ENCODE results near the gene RPS6KC1.

RPS6KC1 gene

GRCh38 chr1:213162338-213162737, 111.3 kb downstream of the RPS6KC1 start:
- Histone ChIP-seq H3K4me3 (ENCODE audit: low read depth, low read length) (no peak overlapping the region), H3K14ac (ENCODE audit: low read length) (no peak overlapping the region), H2AK5ac (ENCODE audit: low read length) (no peak overlapping the region), H4K8ac (ENCODE audit: low read depth, low read length) (no peak overlapping the region), H3K4ac (ENCODE audit: low read depth, low read length) (no peak overlapping the region), H3K9ac (ENCODE audit: low read length) (no peak overlapping the region), H3K9me3 (ENCODE audit: insufficient read depth, low read depth, low read length) (no peaks in the 10 kb centered on the region), H3K4me2 (ENCODE audit: low read length) (no peak overlapping the region), H4K91ac (ENCODE audit: low read depth, low read length) (no peak overlapping the region), H3K27me3 (ENCODE audit: insufficient read depth, low read length) (no peaks in the 10 kb centered on the region), H2AFZ (ENCODE audit: insufficient read depth, low read length, poor library complexity) (no peak overlapping the region), H2BK5ac (ENCODE audit: low read depth, low read length, poor library complexity) (no peak overlapping the region), H2BK120ac (ENCODE audit: insufficient read depth, low read length, poor library complexity) (no peak overlapping the region), H3K36me3 (ENCODE audit: control insufficient read depth in 1 of 2, insufficient read depth in 2 of 2, low read length in 2 of 2) (no peaks in the 10 kb centered on the region), H3K27ac (ENCODE audit: low read depth, low read length) (no peak overlapping the region), H4K12ac (ENCODE audit: low read depth, low read length) (no peak overlapping the region), H3K79me1 (ENCODE audit: low read length) (no peaks in the 10 kb centered on the region), H3K23ac (ENCODE audit: low read length) (no peak overlapping the region), H3K18ac (ENCODE audit: low read length) (no peak overlapping the region), H3K4me1 (ENCODE audit: control insufficient read depth in 1 of 2, insufficient read depth in 2 of 2, low read length in 2 of 2) (no peaks in the 10 kb centered on the region), H2BK12ac (ENCODE audit: low read length) (no peak overlapping the region), H3K79me2 (ENCODE audit: control insufficient read depth, insufficient read depth, low read length, poor library complexity) (no peaks in the 10 kb centered on the region)
- WGBS (ENCODE audit: extremely low coverage, insufficient coverage, insufficient read length) = no CpG with 5 or more reads among the region's 2 CpGs
- DNase-seq = no peak

GRCh38 chr1:213162862-213163261, 111.8 kb downstream of the RPS6KC1 start:
- Histone ChIP-seq H3K36me3 (ENCODE audit: control insufficient read depth in 1 of 2, insufficient read depth in 2 of 2, low read length in 2 of 2) (no peaks in the 10 kb centered on the region), H2AFZ (ENCODE audit: insufficient read depth, low read length, poor library complexity) (no peak overlapping the region), H3K4me2 (ENCODE audit: low read length) (no peak overlapping the region), H3K79me2 (ENCODE audit: control insufficient read depth, insufficient read depth, low read length, poor library complexity) (no peaks in the 10 kb centered on the region), H3K4me1 (ENCODE audit: control insufficient read depth in 1 of 2, insufficient read depth in 2 of 2, low read length in 2 of 2) (no peaks in the 10 kb centered on the region), H3K9ac (ENCODE audit: low read length) (no peak overlapping the region), H2BK120ac (ENCODE audit: insufficient read depth, low read length, poor library complexity) (no peak overlapping the region), H3K14ac (ENCODE audit: low read length) (no peak overlapping the region), H3K79me1 (ENCODE audit: low read length) (no peaks in the 10 kb centered on the region), H4K8ac (ENCODE audit: low read depth, low read length) (no peak overlapping the region), H3K27ac (ENCODE audit: low read depth, low read length) (no peak overlapping the region), H3K27me3 (ENCODE audit: insufficient read depth, low read length) (no peaks in the 10 kb centered on the region), H3K4ac (ENCODE audit: low read depth, low read length) (no peak overlapping the region), H4K12ac (ENCODE audit: low read depth, low read length) (no peak overlapping the region), H2BK5ac (ENCODE audit: low read depth, low read length, poor library complexity) (no peak overlapping the region), H4K91ac (ENCODE audit: low read depth, low read length) (no peak overlapping the region), H2BK12ac (ENCODE audit: low read length) (no peak overlapping the region), H3K18ac (ENCODE audit: low read length) (no peak overlapping the region), H3K9me3 (ENCODE audit: insufficient read depth, low read depth, low read length) (no peaks in the 10 kb centered on the region), H3K23ac (ENCODE audit: low read length) (no peak overlapping the region), H3K4me3 (ENCODE audit: low read depth, low read length) (no peak overlapping the region), H2AK5ac (ENCODE audit: low read length) (no peak overlapping the region)
- WGBS (ENCODE audit: extremely low coverage, insufficient coverage, insufficient read length) = no CpG with 5 or more reads among the region's 1 CpG
- DNase-seq = no peak

- Histone ChIP-seq H3K14ac (ENCODE audit: low read length) (no peak overlapping the region), H3K4me2 (ENCODE audit: low read length) (no peak overlapping the region), H2BK5ac (ENCODE audit: low read depth, low read length, poor library complexity) (no peak overlapping the region), H2AFZ (ENCODE audit: insufficient read depth, low read length, poor library complexity) (no peak overlapping the region), H3K9me3 (ENCODE audit: insufficient read depth, low read depth, low read length) (no peaks in the 10 kb centered on the region), H4K12ac (ENCODE audit: low read depth, low read length) (no peak overlapping the region), H4K8ac (ENCODE audit: low read depth, low read length) (no peak overlapping the region), H2BK120ac (ENCODE audit: insufficient read depth, low read length, poor library complexity) (no peak overlapping the region), H3K4ac (ENCODE audit: low read depth, low read length) (no peak overlapping the region), H3K9ac (ENCODE audit: low read length) (no peak overlapping the region), H2BK12ac (ENCODE audit: low read length) (no peak overlapping the region), H3K27me3 (ENCODE audit: insufficient read depth, low read length) (no peaks in the 10 kb centered on the region), H3K79me2 (ENCODE audit: control insufficient read depth, insufficient read depth, low read length, poor library complexity) (no peaks in the 10 kb centered on the region), H3K4me3 (ENCODE audit: low read depth, low read length) (no peak overlapping the region), H4K91ac (ENCODE audit: low read depth, low read length) (no peak overlapping the region), H3K4me1 (ENCODE audit: control insufficient read depth in 1 of 2, insufficient read depth in 2 of 2, low read length in 2 of 2) (no peaks in the 10 kb centered on the region), H3K18ac (ENCODE audit: low read length) (no peak overlapping the region), H3K23ac (ENCODE audit: low read length) (no peak overlapping the region), H3K36me3 (ENCODE audit: control insufficient read depth in 1 of 2, insufficient read depth in 2 of 2, low read length in 2 of 2) (no peaks in the 10 kb centered on the region), H3K27ac (ENCODE audit: low read depth, low read length) (no peak overlapping the region), H3K79me1 (ENCODE audit: low read length) (no peaks in the 10 kb centered on the region), H2AK5ac (ENCODE audit: low read length) (no peak overlapping the region)
- WGBS (ENCODE audit: extremely low coverage, insufficient coverage, insufficient read length) = no CpG with 5 or more reads among the region's 3 CpGs
- DNase-seq = no peak
Observed at GRCh38 chr1:213163278-213163711, 112.3 kb downstream of the RPS6KC1 start.

GRCh38 chr1:213164561-213164960, 113.5 kb downstream of the RPS6KC1 start:
- Histone ChIP-seq H4K8ac (ENCODE audit: low read depth, low read length) (no peak overlapping the region), H3K9ac (ENCODE audit: low read length) (no peak overlapping the region), H2BK12ac (ENCODE audit: low read length) (no peak overlapping the region), H3K79me2 (ENCODE audit: control insufficient read depth, insufficient read depth, low read length, poor library complexity) (no peaks in the 10 kb centered on the region), H2AK5ac (ENCODE audit: low read length) (no peak overlapping the region), H3K4me2 (ENCODE audit: low read length) (no peak overlapping the region), H3K4me3 (ENCODE audit: low read depth, low read length) (no peak overlapping the region), H3K18ac (ENCODE audit: low read length) (no peak overlapping the region), H2BK5ac (ENCODE audit: low read depth, low read length, poor library complexity) (no peak overlapping the region), H3K4me1 (ENCODE audit: control insufficient read depth in 1 of 2, insufficient read depth in 2 of 2, low read length in 2 of 2) (no peaks in the 10 kb centered on the region), H2AFZ (ENCODE audit: insufficient read depth, low read length, poor library complexity) (no peak overlapping the region), H4K91ac (ENCODE audit: low read depth, low read length) (no peak overlapping the region), H3K36me3 (ENCODE audit: control insufficient read depth in 1 of 2, insufficient read depth in 2 of 2, low read length in 2 of 2) (no peaks in the 10 kb centered on the region), H3K23ac (ENCODE audit: low read length) (no peak overlapping the region), H3K4ac (ENCODE audit: low read depth, low read length) (no peak overlapping the region), H3K27ac (ENCODE audit: low read depth, low read length) (no peak overlapping the region), H3K79me1 (ENCODE audit: low read length) (no peaks in the 10 kb centered on the region), H3K14ac (ENCODE audit: low read length) (no peak overlapping the region), H3K9me3 (ENCODE audit: insufficient read depth, low read depth, low read length) (no peaks in the 10 kb centered on the region), H3K27me3 (ENCODE audit: insufficient read depth, low read length) (no peaks in the 10 kb centered on the region), H2BK120ac (ENCODE audit: insufficient read depth, low read length, poor library complexity) (no peak overlapping the region), H4K12ac (ENCODE audit: low read depth, low read length) (no peak overlapping the region)
- no CpG with 5 or more reads among the region's 3 CpGs for WGBS (ENCODE audit: extremely low coverage, insufficient coverage, insufficient read length)
- no peak for DNase-seq

Measured in trophoblast cell (in vitro differentiated cells and primary cell).